ENCODE data around the gene USP24.
"Not testable (repeated sequence)": the region's sequence is repeated elsewhere in the genome, so short reads cannot be mapped to it uniquely, and the experiment has no call there.

The USP24 gene

GRCh38 chr1:55195521-55196233 lies 19.5 kb downstream of the USP24 start:
- DNase-seq = no peak

- no peak for DNase-seq
Observed at GRCh38 chr1:55194851-55195250, 20.3 kb downstream of the USP24 start.

GRCh38 chr1:55192093-55192492 lies 23.1 kb downstream of the USP24 start:
- no peak for DNase-seq

GRCh38 chr1:55191219-55191952 lies 23.8 kb downstream of the USP24 start:
- not testable (repeated sequence) for DNase-seq

- DNase-seq = no peak
Observed at GRCh38 chr1:55190109-55190508, 25.1 kb downstream of the USP24 start.

GRCh38 chr1:55188909-55189308 lies 26.3 kb downstream of the USP24 start:
- no peak for DNase-seq

GRCh38 chr1:55185832-55186231 lies 29.3 kb downstream of the USP24 start:
- DNase-seq = no peak

- DNase-seq = no peak
Observed at GRCh38 chr1:55184859-55185258, 30.3 kb downstream of the USP24 start.

GRCh38 chr1:55181666-55182065 lies 33.5 kb downstream of the USP24 start:
- no peak for DNase-seq

- no peak for DNase-seq
Observed at GRCh38 chr1:55180075-55180670, 35.0 kb downstream of the USP24 start.

- no peak for DNase-seq
Observed at GRCh38 chr1:55179177-55179835, 35.9 kb downstream of the USP24 start.

- DNase-seq = no peak
Observed at GRCh38 chr1:55172687-55173086, 42.5 kb downstream of the USP24 start.

- DNase-seq = no peak
Observed at GRCh38 chr1:55172272-55172671, 42.9 kb downstream of the USP24 start.

GRCh38 chr1:55171694-55172093 lies 43.5 kb downstream of the USP24 start:
- DNase-seq = no peak

GRCh38 chr1:55170426-55170825 lies 44.7 kb downstream of the USP24 start:
- no peak for DNase-seq

GRCh38 chr1:55169126-55169525 lies 46.0 kb downstream of the USP24 start:
- no peak for DNase-seq

- no peak for DNase-seq
Observed at GRCh38 chr1:55168353-55168752, 46.8 kb downstream of the USP24 start.

- no peak for DNase-seq
Observed at GRCh38 chr1:55167224-55167871, 47.8 kb downstream of the USP24 start.

GRCh38 chr1:55164906-55165305 lies 50.3 kb downstream of the USP24 start:
- DNase-seq = no peak

- DNase-seq = no peak
Observed at GRCh38 chr1:55159571-55159970, 55.6 kb downstream of the USP24 start.

GRCh38 chr1:55156608-55157007 lies 58.6 kb downstream of the USP24 start:
- no peak for DNase-seq

GRCh38 chr1:55156093-55156492 lies 59.1 kb downstream of the USP24 start:
- DNase-seq = no peak

- no peak for DNase-seq
Observed at GRCh38 chr1:55155522-55155921, 59.6 kb downstream of the USP24 start.

Data from CD4-positive, alpha-beta T cell treated with Interleukin-17A for 1 hour (primary cell).